Measurements from ENCODE around the gene COMMD7. TPM values are rescaled to one million over a fixed set of nuclear protein-coding genes. Genes with fewer than 3 reads are reported as not detected.
A peak's percentile ranks its signal among the peaks of the same experiment; 100 is the strongest.

Gene COMMD7
- 48.1 and 58.1 TPM in 2 replicates for total RNA-seq
- long read RNA-seq, transcript COMMD7-202 (9 exons, 1,343 nt), result minor isoform, 6 of 49 reads
- long read RNA-seq, transcript COMMD7-201 (9 exons, 1,900 nt), result major isoform, 39 of 49 reads
- long read RNA-seq, partial matches to known transcripts, result 2 of 49 reads
- long read RNA-seq, other reads (novel, unspliced or antisense), result 2 of 49 reads

DNA sequence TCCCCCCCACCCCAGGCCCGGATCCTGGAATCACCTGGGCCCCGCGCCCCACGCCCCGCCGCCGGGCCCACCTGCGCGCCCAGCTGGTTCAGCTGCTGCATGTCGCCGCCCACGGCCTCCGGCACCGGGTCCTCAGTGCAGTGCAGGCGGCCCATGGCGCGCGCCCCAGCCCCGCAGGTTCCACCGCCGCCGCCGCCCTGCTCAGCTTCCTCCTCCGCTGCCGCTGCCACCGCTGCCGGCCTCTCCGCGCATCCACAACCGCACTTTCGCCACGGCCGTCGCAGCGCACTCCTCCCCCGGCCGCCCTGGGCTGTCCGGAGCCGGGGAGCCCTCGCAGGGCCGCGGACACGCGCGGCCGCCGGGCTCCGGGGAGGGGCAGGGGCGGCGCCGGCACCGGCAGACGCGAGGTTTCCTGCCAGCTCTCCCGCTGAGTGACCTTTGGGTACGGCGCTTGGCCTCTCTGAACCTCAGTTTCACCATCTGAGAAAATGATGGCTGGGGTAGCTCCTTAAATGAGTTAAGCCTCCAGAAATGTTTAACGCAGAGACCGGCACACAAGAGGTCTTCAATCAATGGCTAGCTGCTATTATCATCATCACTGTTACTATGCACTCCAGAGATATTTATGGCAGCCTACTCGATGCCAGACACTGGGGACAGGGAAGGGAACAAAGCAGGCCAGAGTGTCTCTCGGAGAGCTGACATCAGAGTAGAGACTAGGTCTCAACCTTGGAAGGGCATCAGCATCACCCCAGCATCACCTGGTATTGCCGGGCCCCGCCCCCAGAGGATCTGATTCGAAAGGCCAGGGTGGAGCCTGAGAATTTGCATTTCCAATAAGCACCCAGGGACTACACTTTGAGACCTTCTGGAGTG, at the start of gene COMMD7:
TSS of gene COMMD7 (minus strand) at position 231 of the 876 bp plus-strand sequence. CDS start at position 155, 76 bp downstream.
- Mint-ChIP-seq H3K9me3 (ENCODE audit: unreplicated experiment) (no peaks in the 10 kb centered on the region), H3K4me1 (ENCODE audit: unreplicated experiment) (peaks cover 30% of the 10 kb centered on the region), H3K4me3 (ENCODE audit: unreplicated experiment) (peak within 1 kb of the TSS; percentile 93), H3K27ac (ENCODE audit: unreplicated experiment) (peak within 1 kb of the TSS; percentile 93), H3K27me3 (ENCODE audit: unreplicated experiment) (no peaks in the 10 kb centered on the region), H3K36me3 (ENCODE audit: unreplicated experiment) (no peaks in the 10 kb centered on the region)
- no peak for TF ChIP-seq CTCF (IDR thresholded peaks at IDR 0.05)
- DNase-seq (ENCODE audit: extremely low spot score, unreplicated experiment), result peak; percentile 85

DNA sequence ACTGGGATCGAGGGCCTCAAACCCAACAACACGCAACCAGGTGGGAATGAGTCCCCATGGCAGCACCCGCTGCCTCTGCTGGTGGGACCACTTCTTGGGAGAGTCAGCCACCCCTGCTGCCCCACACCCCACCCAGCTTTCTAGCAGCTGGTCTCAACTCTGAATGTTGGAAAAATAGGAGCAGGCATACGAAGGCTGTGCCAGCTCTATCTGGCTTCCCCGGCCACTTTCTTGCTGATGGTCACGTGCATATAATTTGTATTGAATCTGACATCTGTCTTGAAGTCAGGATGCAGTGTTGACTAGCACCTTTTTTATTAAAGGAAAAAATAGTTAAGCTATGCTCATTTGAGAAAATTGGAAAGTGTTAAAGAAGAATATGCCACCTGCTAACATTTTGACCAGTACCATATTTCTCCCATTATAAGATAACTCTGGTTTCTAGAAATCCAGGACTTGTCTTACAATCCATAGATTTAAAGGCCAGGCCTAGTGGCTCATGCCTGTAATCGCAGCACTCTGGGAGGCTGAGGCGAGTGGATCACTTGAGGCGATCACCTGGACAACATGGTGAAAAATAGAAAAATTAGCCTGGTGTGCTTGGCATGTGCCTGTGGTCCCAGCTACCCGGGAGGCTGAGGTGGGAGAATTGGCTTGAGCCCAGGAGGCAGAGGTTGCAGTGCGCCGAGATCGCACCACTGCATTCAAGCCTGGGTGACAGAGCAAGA, 49.6 kb upstream of the COMMD7 start:
- no peaks in the 10 kb centered on the region for H3K27me3 Mint-ChIP-seq (ENCODE audit: unreplicated experiment)
- H3K9me3 Mint-ChIP-seq (ENCODE audit: unreplicated experiment), result no peaks in the 10 kb centered on the region
- no peak overlapping the region for H3K27ac Mint-ChIP-seq (ENCODE audit: unreplicated experiment)
- H3K36me3 Mint-ChIP-seq (ENCODE audit: unreplicated experiment), result no peaks in the 10 kb centered on the region
- no peak overlapping the region for H3K4me3 Mint-ChIP-seq (ENCODE audit: unreplicated experiment)
- DNase-seq (ENCODE audit: extremely low spot score, unreplicated experiment), result no peak
- H3K4me1 Mint-ChIP-seq (ENCODE audit: unreplicated experiment), result peaks cover 8% of the 10 kb centered on the region
- no peak for TF ChIP-seq CTCF (IDR thresholded peaks at IDR 0.05)

DNA sequence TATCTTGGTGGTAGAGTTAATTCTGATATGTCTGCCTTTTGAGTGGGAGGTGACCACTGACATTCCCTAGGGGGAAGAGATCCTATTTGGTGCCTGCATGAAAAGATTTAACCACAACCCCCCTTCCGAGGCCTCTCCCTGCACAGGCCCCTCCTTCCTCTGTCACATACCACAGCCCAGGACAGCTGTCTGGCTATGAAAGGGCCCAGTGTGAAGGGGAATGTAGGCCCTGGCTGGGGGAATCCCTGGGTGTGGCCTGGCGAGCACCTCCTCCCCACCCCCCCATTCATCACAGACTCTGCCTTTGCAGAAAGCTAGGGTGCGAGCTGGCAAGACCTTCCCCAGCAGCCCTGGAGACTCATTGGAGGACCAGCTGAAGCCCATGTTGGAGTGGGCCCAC, 49.0 kb upstream of the COMMD7 start:
- Mint-ChIP-seq H3K4me3 (ENCODE audit: unreplicated experiment) (no peak overlapping the region), H3K9me3 (ENCODE audit: unreplicated experiment) (no peaks in the 10 kb centered on the region), H3K4me1 (ENCODE audit: unreplicated experiment) (peaks cover 8% of the 10 kb centered on the region), H3K27ac (ENCODE audit: unreplicated experiment) (no peak overlapping the region), H3K27me3 (ENCODE audit: unreplicated experiment) (no peaks in the 10 kb centered on the region), H3K36me3 (ENCODE audit: unreplicated experiment) (no peaks in the 10 kb centered on the region)
- no peak for TF ChIP-seq CTCF (IDR thresholded peaks at IDR 0.05)
- DNase-seq (ENCODE audit: extremely low spot score, unreplicated experiment), result no peak

DNA sequence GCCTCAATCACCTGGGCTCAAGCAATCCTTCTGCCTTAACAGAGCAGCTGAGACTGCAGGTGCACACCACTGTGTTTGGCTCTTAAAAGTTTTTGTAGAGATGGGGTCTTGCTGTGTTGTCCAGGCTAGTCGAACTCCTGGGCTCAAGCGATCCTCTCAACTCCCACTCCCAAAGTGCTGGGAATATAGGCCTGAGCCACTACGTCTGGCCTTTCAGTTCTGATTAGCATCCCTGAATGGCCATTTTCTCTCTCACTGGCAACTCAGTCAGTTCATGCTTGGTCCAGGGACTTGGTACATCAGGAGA, 47.4 kb upstream of the COMMD7 start:
- no peak for TF ChIP-seq CTCF (IDR thresholded peaks at IDR 0.05)
- Mint-ChIP-seq H3K4me3 (ENCODE audit: unreplicated experiment) (no peak overlapping the region), H3K9me3 (ENCODE audit: unreplicated experiment) (no peaks in the 10 kb centered on the region), H3K36me3 (ENCODE audit: unreplicated experiment) (peaks cover 6% of the 10 kb centered on the region), H3K27me3 (ENCODE audit: unreplicated experiment) (no peaks in the 10 kb centered on the region), H3K4me1 (ENCODE audit: unreplicated experiment) (peaks cover 2% of the 10 kb centered on the region), H3K27ac (ENCODE audit: unreplicated experiment) (no peak overlapping the region)
- no peak for DNase-seq (ENCODE audit: extremely low spot score, unreplicated experiment)
